ENCODE results near the gene FIGNL2.

GRCh38 chr12:51851413-51852124 is 3.1 kb upstream of the FIGNL2 start:
- TF ChIP-seq POLR2A (IDR thresholded peaks at IDR 0.05; ENCODE audit: extremely low read depth, insufficient read length) (no peak), MAX (IDR thresholded peaks at IDR 0.05; ENCODE audit: low read depth, low read length) (no peak), MYC (IDR thresholded peaks at IDR 0.05; ENCODE audit: low read depth, low read length) (no peak)
- TF ChIP-seq, protein P1, sequence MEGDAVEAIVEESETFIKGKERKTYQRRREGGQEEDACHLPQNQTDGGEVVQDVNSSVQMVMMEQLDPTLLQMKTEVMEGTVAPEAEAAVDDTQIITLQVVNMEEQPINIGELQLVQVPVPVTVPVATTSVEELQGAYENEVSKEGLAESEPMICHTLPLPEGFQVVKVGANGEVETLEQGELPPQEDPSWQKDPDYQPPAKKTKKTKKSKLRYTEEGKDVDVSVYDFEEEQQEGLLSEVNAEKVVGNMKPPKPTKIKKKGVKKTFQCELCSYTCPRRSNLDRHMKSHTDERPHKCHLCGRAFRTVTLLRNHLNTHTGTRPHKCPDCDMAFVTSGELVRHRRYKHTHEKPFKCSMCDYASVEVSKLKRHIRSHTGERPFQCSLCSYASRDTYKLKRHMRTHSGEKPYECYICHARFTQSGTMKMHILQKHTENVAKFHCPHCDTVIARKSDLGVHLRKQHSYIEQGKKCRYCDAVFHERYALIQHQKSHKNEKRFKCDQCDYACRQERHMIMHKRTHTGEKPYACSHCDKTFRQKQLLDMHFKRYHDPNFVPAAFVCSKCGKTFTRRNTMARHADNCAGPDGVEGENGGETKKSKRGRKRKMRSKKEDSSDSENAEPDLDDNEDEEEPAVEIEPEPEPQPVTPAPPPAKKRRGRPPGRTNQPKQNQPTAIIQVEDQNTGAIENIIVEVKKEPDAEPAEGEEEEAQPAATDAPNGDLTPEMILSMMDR (IDR thresholded peaks at IDR 0.05; ENCODE audit: low read depth, low read length), result no peak
